Activated naive CD8-positive, alpha-beta T cell treated with anti-CD3 and anti-CD28 coated beads, Interleukin-2, amount 50 U/mL, for 24 hours (primary cell): ENCODE data around the gene SLCO1C1.
"Not testable (repeated sequence)": the region's sequence is repeated elsewhere in the genome, so short reads cannot be mapped to it uniquely, and the experiment has no call there.

Experiments
- ATAC-seq: fragments of 150-1000 bp; cut with Tn5 transposase; one replicate; pipeline ENCODE4 v1.10.0; 2021
- DNase-seq: peaks from one replicate; pipeline ENCODE4 v3.0.0; 2021
- H3K27ac Mint-ChIP-seq: one replicate; pipeline ENCODE4 v1.8.0; 2021; ENCODE audit warnings: mild to moderate bottlenecking, mixed read lengths
- H3K27me3 Mint-ChIP-seq: one replicate; pipeline ENCODE4 v1.8.0; 2021; ENCODE audit warnings: mixed read lengths
- H3K36me3 Mint-ChIP-seq: one replicate; pipeline ENCODE4 v1.8.0; 2021; ENCODE audit warnings: low read depth, mixed read lengths
- H3K4me1 Mint-ChIP-seq: one replicate; pipeline ENCODE4 v1.8.0; 2021; ENCODE audit warnings: mixed read lengths
- H3K4me3 Mint-ChIP-seq: one replicate; pipeline ENCODE4 v1.8.0; 2021; ENCODE audit warnings: mild to moderate bottlenecking, moderate library complexity, mixed read lengths
- H3K9me3 Mint-ChIP-seq: one replicate; pipeline ENCODE4 v1.8.0; 2021; ENCODE audit warnings: mixed read lengths

Gene SLCO1C1

DNA sequence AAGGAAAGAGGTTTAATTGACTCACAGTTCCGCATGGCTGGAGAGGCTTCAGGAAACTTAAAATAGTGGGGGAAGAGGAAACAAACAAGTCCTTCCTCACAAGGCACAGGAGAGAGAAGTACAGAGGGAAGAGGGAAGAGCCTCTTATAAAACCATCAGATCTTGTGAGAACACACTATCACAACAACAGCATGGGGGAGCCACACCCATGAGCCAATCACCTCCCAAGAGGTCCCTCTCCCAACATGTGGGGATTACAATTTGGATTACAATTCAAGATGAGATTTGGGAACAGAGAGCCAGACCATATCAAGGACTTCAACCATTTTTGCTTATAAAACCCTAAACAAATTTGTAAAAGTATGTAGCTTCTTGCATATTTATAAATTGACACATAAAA, 45.8 kb downstream of the SLCO1C1 start:
- H3K36me3 Mint-ChIP-seq, result no peaks in the 10 kb centered on the region
- no peaks in the 10 kb centered on the region for H3K27me3 Mint-ChIP-seq
- H3K9me3 Mint-ChIP-seq, result no peaks in the 10 kb centered on the region
- H3K27ac Mint-ChIP-seq, result no peak overlapping the region
- no peak for ATAC-seq
- no peak for DNase-seq
- H3K4me1 Mint-ChIP-seq, result no peaks in the 10 kb centered on the region
- H3K4me3 Mint-ChIP-seq, result no peak overlapping the region

DNA sequence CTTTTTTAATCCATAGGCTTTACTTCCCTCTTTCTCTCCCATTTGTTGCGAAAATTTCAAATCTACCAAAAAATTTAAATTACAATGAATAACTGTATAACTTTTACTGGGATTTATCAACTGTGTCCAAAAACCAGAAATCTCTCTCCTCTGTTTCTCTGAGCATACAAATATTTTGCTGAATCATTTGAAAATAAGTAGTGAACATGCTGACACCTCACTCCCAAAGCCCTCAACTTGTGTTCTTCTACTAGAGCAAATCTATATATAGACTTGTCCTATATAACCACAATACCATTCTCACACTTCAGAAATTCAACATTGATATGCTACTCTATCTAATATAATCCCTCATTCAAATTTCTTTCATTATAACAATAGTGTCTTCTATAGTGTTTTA, 53.1 kb downstream of the SLCO1C1 start:
- Mint-ChIP-seq H3K27ac (no peak overlapping the region), H3K9me3 (no peaks in the 10 kb centered on the region), H3K27me3 (no peaks in the 10 kb centered on the region), H3K4me1 (no peaks in the 10 kb centered on the region), H3K4me3 (no peak overlapping the region), H3K36me3 (no peaks in the 10 kb centered on the region)
- no peak for DNase-seq
- no peak for ATAC-seq

DNA sequence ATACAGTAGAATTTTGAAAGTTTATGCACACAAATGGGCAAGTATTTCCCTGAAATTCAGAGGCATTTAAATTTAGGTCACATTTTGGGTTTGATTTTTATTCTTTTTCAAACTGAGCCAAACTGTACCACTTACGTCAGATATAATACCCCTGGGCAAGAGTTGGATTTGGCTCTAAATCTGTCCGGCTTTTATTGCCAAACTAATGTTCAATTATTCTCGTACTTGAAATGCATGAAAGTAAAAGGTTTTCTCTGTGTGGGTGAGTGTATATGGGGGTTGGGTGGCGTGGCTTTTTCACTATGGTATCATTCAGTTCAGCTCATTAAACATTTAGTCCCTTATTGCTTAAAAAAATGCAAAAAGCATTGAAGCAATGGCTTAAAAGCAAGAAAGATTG, 55.9 kb downstream of the SLCO1C1 start:
- DNase-seq (no peak), ATAC-seq (no peak)
- H3K9me3 Mint-ChIP-seq, result no peaks in the 10 kb centered on the region
- H3K4me3 Mint-ChIP-seq, result no peak overlapping the region
- no peaks in the 10 kb centered on the region for H3K27me3 Mint-ChIP-seq
- H3K4me1 Mint-ChIP-seq, result no peaks in the 10 kb centered on the region
- H3K27ac Mint-ChIP-seq, result no peak overlapping the region
- H3K36me3 Mint-ChIP-seq, result no peaks in the 10 kb centered on the region

DNA sequence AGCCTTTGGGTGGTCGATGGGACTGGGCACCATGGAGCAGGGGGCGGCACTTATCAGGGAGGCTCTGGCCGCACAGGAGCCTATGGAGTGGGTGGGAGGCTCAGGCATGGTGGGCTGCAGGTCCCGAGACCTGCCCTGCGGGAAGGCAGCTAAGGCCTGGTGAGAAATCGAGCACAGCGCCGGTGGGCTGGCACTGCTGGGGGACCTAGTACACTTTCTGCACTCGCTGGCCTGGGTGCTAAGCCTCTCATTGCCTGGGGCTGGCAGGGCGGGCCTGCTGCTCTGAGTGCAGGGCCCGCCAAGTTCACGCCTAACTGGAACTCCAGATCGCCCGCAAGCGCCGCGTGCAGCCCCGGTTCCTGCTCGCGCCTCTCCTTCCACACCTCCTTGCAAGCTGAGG, 82.3 kb downstream of the SLCO1C1 start:
- peaks cover 5% of the 10 kb centered on the region for H3K9me3 Mint-ChIP-seq
- no peaks in the 10 kb centered on the region for H3K27me3 Mint-ChIP-seq

DNA sequence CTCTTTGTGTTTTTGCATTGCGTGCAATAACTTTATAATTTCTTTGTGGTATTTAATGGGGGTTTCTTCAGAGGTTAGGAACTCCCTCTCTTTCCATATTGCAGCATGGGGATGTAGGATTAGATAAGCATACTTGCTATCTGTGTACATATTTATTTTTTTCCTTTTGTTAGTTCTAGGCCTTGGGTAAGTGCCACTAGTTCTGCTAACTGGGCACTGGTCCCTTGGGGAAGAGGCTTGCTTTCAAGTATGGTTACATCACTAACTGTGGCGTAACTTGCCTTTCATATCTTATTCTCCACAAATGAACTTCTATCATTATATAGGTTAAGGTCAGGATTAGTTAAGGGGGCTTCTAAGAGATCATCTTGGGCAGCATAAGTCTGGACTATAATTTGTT, 83.8 kb downstream of the SLCO1C1 start:
- no peaks in the 10 kb centered on the region for H3K27me3 Mint-ChIP-seq
- no peak overlapping the region for H3K4me3 Mint-ChIP-seq
- no peaks in the 10 kb centered on the region for H3K4me1 Mint-ChIP-seq
- no peak for ATAC-seq
- no peaks in the 10 kb centered on the region for H3K36me3 Mint-ChIP-seq
- DNase-seq, result no peak
- H3K27ac Mint-ChIP-seq, result no peak overlapping the region
- H3K9me3 Mint-ChIP-seq, result peaks cover 5% of the 10 kb centered on the region

More for the DNA sequence above, 82.3 kb downstream of the SLCO1C1 start:
- Mint-ChIP-seq H3K36me3 (no peaks in the 10 kb centered on the region), H3K27ac (no peak overlapping the region), H3K4me1 (no peaks in the 10 kb centered on the region), H3K4me3 (no peak overlapping the region)
- DNase-seq, result no peak
- ATAC-seq, result no peak

DNA sequence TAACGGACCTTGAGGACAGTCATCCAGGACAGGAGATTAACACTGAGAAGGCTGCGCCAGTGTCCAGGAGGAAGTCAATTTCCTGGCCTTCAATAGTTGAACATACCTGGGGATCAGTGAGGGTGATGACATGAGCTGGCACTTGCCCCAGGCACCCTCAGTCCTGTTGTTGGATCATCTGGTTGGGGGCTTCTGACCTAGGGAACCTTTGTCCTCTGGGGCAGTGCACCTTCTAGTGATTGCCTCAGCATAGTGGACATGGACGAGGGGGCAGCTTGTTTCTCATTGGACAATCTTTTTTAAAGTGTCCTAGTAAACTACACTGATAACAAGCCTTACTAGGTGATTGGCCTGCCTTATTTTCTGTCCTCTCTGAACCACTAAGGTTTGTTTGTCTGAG, 84.8 kb downstream of the SLCO1C1 start:
- not testable (repeated sequence) for ATAC-seq, H3K36me3 Mint-ChIP-seq, H3K27me3 Mint-ChIP-seq, H3K4me3 Mint-ChIP-seq, H3K4me1 Mint-ChIP-seq, H3K9me3 Mint-ChIP-seq, DNase-seq, H3K27ac Mint-ChIP-seq

DNA sequence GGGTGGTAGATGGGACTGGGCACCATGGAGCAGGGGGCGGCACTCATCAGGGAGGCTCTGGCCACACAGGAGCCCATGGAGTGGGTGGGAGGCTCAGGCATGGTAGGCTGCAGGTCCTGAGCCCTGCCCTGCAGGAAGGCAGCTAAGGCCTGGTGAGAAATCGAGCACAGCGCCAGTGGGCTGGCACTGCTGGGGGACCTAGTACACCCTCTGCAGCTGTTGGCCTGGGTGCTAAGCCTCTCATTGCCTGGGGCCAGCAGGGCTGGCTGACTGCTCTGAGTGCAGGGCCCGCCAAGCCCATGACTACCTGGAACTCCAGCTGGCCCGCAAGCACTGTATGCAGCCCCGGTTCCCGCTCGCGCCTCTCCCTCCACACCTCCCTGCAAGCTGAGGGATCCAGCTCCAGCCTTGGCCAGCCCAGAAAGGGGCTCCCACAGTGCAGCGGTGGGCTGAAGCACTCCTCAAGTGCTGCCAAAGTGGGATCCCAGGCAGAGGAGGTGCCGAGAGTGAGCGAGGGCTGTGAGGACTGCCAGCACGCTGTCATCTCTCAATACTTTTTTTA, 88.7 kb downstream of the SLCO1C1 start:
- H3K27me3 Mint-ChIP-seq, ATAC-seq, H3K4me1 Mint-ChIP-seq, H3K36me3 Mint-ChIP-seq, H3K4me3 Mint-ChIP-seq, DNase-seq, H3K27ac Mint-ChIP-seq: not testable (repeated sequence)
- peaks cover 10% of the 10 kb centered on the region for H3K9me3 Mint-ChIP-seq

DNA sequence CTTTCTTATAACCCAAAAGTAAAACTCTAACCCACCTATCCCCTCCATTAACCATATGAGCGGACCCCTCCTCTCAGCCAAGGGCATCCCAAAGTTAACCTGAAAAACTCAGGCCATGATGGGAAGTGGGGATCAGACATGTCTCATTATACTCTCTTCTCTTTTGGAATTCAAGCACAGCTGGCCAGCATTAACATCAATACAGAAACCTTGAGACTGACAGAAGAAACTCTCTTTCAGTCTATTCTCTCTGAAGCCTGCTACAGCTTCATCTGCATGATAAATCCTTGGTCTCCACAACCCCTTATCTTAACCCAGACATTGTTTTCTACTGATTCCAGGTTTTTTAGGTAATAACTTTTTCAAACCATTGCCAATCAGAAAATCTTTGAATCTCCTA, 97.8 kb downstream of the SLCO1C1 start:
- Mint-ChIP-seq H3K9me3 (peaks cover 5% of the 10 kb centered on the region), H3K4me3 (no peak overlapping the region), H3K27me3 (no peaks in the 10 kb centered on the region), H3K4me1 (no peaks in the 10 kb centered on the region), H3K27ac (no peak overlapping the region), H3K36me3 (no peaks in the 10 kb centered on the region)
- DNase-seq (no peak), ATAC-seq (no peak)

DNA sequence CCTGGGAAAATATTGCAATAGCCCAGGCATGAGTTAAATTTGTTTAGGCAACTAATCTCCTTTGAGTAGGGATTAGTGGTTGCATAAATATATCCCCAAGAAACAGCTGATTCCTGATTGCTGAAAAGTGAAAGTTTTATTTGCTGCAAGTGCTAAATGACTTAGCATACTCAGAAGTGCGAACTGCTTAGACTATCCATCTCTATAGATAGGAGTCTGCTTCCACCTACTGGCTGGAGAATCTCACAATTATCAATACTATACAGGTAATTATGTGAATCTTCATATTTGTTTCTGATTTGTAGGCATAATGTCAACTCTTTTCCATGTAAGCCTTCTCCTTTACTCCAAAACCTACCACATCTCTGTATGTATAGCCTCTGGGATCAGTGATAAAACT, 103.4 kb downstream of the SLCO1C1 start:
- H3K27me3 Mint-ChIP-seq, result no peaks in the 10 kb centered on the region
- no peak for DNase-seq
- no peaks in the 10 kb centered on the region for H3K4me1 Mint-ChIP-seq

DNA sequence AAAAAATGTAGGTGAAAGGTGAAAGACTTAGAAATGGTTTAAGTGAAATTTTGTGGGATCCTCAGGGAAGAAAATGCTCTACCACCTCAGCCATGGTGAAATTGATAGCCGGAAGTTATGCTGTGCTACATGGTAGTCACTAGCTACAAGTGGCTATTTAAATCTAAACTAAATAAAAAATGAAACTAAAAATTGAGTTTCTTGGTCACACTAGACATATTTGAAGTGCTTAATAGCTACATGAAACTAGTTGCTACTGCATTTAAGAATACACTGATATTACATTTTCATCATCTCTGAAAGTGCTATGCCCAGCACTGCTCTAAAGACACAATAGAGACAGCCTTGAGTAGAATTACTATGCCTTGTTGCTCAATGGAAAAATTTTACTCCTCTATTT, 105.0 kb downstream of the SLCO1C1 start:
- ATAC-seq, result no peak
- Mint-ChIP-seq H3K4me1 (no peaks in the 10 kb centered on the region), H3K4me3 (no peak overlapping the region), H3K27ac (no peak overlapping the region), H3K36me3 (no peaks in the 10 kb centered on the region), H3K9me3 (no peaks in the 10 kb centered on the region), H3K27me3 (no peaks in the 10 kb centered on the region)
- DNase-seq, result no peak

More for the DNA sequence above, 103.4 kb downstream of the SLCO1C1 start:
- Mint-ChIP-seq H3K9me3 (no peaks in the 10 kb centered on the region), H3K36me3 (no peaks in the 10 kb centered on the region), H3K4me3 (no peak overlapping the region), H3K27ac (no peak overlapping the region)
- no peak for ATAC-seq

DNA sequence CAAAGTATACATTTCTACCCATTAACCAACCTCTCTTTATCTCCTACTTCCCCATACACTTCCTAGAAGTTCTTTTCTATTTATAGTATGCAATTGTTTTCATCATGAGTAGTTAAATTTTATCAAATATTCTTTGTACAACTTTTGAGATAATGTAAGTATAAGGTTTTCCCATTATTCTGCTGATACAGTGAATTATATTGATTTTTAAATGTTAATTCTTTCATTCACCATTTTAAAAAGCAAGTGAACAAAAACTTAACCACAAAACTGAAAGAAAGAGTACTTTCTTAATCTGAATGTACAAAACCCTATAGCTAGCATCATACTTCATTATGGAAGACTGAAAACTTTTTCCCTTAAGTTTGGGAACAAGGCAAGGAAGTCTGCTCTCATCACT, 105.9 kb downstream of the SLCO1C1 start:
- Mint-ChIP-seq H3K27ac (no peak overlapping the region), H3K4me1 (no peaks in the 10 kb centered on the region), H3K9me3 (no peaks in the 10 kb centered on the region), H3K27me3 (no peaks in the 10 kb centered on the region), H3K36me3 (no peaks in the 10 kb centered on the region), H3K4me3 (no peak overlapping the region)
- DNase-seq (no peak), ATAC-seq (no peak)
